SK-N-SH treated with all-trans-retinoic acid at 6 μM for 48 hours (cell line): ENCODE measurements around the gene SLK.

Experiments
- ARNTL ChIP-seq: fragments of 450-650 bp; formaldehyde crosslinking; IDR thresholded peaks from 2 replicates; pipeline ENCODE4 v1.5.0; 2020; ENCODE audit warnings: low read depth, mild to moderate bottlenecking, moderate library complexity, borderline replicate concordance
- GLIS3 ChIP-seq: fragments of 250-450 bp; sonication (Bioruptor Pico); IDR thresholded peaks from 2 replicates; pipeline ENCODE4 v1.5.0; 2020; ENCODE audit warnings: mild to moderate bottlenecking, moderate library complexity
- ISL1 ChIP-seq: fragments of 250-450 bp; sonication (Bioruptor Pico); IDR thresholded peaks from 2 replicates; pipeline ENCODE4 v2.1.2; 2022; ENCODE audit warnings: mild to moderate bottlenecking, moderate library complexity
- OSR1 ChIP-seq: fragments of 250-450 bp; sonication (Bioruptor Pico); IDR thresholded peaks from 2 replicates; pipeline ENCODE4 v1.8.0; 2022; ENCODE audit warnings: moderate library complexity, mild to moderate bottlenecking, inconsistent platforms
- PPARA ChIP-seq: fragments of 250-450 bp; sonication (Bioruptor Pico); IDR thresholded peaks from 2 replicates; pipeline ENCODE4 v1.5.0; 2020; ENCODE audit warnings: mild to moderate bottlenecking, borderline replicate concordance
- RARB ChIP-seq: fragments of 250-450 bp; sonication (Bioruptor Pico); IDR thresholded peaks from 2 replicates; pipeline ENCODE4 v1.8.0; 2021; ENCODE audit warnings: mild to moderate bottlenecking, moderate library complexity
- TOX ChIP-seq: fragments of 250-450 bp; sonication (Bioruptor Pico); IDR thresholded peaks from 2 replicates; pipeline ENCODE4 v1.8.0; 2021; ENCODE audit warnings: mild to moderate bottlenecking, moderate library complexity, borderline replicate concordance
- ZC3H10 ChIP-seq: fragments of 250-450 bp; sonication (Bioruptor Pico); IDR thresholded peaks from 2 replicates; pipeline ENCODE4 v1.5.1; 2021; ENCODE audit warnings: mild to moderate bottlenecking, moderate library complexity
- ZFP3 ChIP-seq: fragments of 250-450 bp; sonication (Bioruptor Pico); IDR thresholded peaks from 2 replicates; pipeline ENCODE4 v1.5.0; 2020; ENCODE audit warnings: mild to moderate bottlenecking, moderate library complexity
- ZFP30 ChIP-seq: fragments of 450-650 bp; formaldehyde crosslinking; IDR thresholded peaks from 2 replicates; pipeline ENCODE4 v1.5.0; 2022; ENCODE audit warnings: mild to moderate bottlenecking, moderate library complexity
- ZNF565 ChIP-seq: fragments of 450-650 bp; formaldehyde crosslinking; conservative IDR thresholded peaks from 2 replicates; pipeline ENCODE4 v1.5.0; 2020; ENCODE audit warnings: low read depth, mild to moderate bottlenecking, moderate library complexity
- TF ChIP-seq, protein P1 (sequence below): fragments of 250-450 bp; sonication (Bioruptor Pico); IDR thresholded peaks from 2 replicates; pipeline ENCODE4 v1.5.1; 2021; ENCODE audit warnings: mild to moderate bottlenecking, moderate library complexity
- TF ChIP-seq, protein P2 (sequence below): fragments of 250-450 bp; sonication (Bioruptor Pico); IDR thresholded peaks from 2 replicates; pipeline ENCODE4 v1.5.1; 2020; ENCODE audit warnings: low read depth, mild to moderate bottlenecking, moderate library complexity
- TF ChIP-seq, protein P3 (sequence below): fragments of 250-450 bp; sonication (Bioruptor Pico); IDR thresholded peaks from 2 replicates; pipeline ENCODE4 v1.8.0; 2020; ENCODE audit warnings: mild to moderate bottlenecking, moderate library complexity, borderline replicate concordance

DNA sequence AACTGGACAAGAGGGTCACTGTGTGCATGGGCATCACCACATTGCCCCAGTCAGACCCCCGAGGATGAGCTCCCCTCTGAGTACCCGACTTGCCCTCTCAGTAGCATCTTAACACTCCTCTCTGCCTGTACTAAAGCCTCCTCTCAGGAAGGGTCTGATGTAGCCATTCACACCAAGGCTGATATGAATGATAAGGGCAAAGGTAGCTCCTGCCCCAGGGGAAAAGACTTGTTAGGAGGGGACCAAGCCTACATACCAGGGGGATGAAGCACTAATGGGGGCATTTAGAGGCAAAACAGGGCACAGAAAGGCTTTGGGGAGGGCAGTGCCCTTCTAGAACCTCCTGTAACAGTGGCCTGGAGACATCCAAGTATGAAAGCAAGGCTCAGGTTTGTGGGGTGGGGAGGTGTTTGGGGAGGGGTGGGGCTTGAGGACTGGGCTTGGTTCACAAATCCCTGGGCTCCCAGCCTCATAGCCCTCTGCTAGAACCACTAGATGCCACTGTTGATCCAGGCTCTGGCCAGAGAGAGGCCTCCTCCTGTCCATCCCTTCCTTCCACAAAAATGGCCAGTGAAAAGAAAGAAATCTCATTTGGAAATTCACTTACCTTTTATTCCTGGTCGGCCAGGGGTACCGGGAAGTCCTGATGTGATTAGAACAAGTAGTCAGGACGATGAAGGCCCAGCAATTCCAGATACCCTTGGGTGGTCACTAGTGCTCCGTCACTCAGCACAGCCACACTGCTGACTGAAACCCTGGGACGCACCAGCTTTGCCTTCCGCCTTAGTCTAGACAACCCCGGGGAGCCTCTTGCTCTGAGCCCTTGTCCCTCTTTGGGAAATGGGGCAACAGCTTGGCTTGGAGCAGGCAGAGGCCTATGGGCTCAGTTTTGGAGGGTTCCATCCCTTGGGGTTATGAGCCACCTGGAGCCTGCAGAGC, 78.5 kb downstream of the SLK start:
- no peak for TF ChIP-seq ISL1 (CRISPR knock-in tag)
- no peak for TF ChIP-seq ARNTL (CRISPR knock-in tag)
- TF ChIP-seq, protein P1, sequence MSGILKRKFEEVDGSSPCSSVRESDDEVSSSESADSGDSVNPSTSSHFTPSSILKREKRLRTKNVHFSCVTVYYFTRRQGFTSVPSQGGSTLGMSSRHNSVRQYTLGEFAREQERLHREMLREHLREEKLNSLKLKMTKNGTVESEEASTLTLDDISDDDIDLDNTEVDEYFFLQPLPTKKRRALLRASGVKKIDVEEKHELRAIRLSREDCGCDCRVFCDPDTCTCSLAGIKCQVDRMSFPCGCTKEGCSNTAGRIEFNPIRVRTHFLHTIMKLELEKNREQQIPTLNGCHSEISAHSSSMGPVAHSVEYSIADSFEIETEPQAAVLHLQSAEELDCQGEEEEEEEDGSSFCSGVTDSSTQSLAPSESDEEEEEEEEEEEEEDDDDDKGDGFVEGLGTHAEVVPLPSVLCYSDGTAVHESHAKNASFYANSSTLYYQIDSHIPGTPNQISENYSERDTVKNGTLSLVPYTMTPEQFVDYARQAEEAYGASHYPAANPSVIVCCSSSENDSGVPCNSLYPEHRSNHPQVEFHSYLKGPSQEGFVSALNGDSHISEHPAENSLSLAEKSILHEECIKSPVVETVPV (CRISPR knock-in tag): no peak
- TF ChIP-seq, protein P2, sequence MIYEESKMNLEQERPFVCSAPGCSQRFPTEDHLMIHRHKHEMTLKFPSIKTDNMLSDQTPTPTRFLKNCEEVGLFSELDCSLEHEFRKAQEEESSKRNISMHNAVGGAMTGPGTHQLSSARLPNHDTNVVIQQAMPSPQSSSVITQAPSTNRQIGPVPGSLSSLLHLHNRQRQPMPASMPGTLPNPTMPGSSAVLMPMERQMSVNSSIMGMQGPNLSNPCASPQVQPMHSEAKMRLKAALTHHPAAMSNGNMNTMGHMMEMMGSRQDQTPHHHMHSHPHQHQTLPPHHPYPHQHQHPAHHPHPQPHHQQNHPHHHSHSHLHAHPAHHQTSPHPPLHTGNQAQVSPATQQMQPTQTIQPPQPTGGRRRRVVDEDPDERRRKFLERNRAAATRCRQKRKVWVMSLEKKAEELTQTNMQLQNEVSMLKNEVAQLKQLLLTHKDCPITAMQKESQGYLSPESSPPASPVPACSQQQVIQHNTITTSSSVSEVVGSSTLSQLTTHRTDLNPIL (CRISPR knock-in tag): no peak
- no peak for TF ChIP-seq ZFP3 (CRISPR knock-in tag)
- TF ChIP-seq ZFP30 (CRISPR knock-in tag): no peak
- no peak for TF ChIP-seq ZNF565
- TF ChIP-seq ZC3H10 (CRISPR knock-in tag): no peak
- TF ChIP-seq GLIS3 (CRISPR knock-in tag): no peak
- no peak for TF ChIP-seq PPARA (CRISPR knock-in tag)
- TF ChIP-seq, protein P3, sequence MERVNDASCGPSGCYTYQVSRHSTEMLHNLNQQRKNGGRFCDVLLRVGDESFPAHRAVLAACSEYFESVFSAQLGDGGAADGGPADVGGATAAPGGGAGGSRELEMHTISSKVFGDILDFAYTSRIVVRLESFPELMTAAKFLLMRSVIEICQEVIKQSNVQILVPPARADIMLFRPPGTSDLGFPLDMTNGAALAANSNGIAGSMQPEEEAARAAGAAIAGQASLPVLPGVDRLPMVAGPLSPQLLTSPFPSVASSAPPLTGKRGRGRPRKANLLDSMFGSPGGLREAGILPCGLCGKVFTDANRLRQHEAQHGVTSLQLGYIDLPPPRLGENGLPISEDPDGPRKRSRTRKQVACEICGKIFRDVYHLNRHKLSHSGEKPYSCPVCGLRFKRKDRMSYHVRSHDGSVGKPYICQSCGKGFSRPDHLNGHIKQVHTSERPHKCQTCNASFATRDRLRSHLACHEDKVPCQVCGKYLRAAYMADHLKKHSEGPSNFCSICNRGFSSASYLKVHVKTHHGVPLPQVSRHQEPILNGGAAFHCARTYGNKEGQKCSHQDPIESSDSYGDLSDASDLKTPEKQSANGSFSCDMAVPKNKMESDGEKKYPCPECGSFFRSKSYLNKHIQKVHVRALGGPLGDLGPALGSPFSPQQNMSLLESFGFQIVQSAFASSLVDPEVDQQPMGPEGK (CRISPR knock-in tag): no peak
- no peak for TF ChIP-seq TOX (CRISPR knock-in tag)
- TF ChIP-seq RARB (CRISPR knock-in tag): no peak
- no peak for TF ChIP-seq OSR1
